Mesothelial cell of epicardium (in vitro differentiated cells): ENCODE measurements around the gene SLC23A3. TPM values are rescaled to one million over a fixed set of nuclear protein-coding genes. Genes with fewer than 3 reads are reported as not detected.

ENCODE experiments used
- DNase-seq, 2 experiments: peaks; one replicate each; pipeline ENCODE4 v3.0.0; 2021; ENCODE audit warnings: low spot score in 2 of 2; ENCODE audit not compliant: unreplicated experiment in 2 of 2
- H3K27ac Mint-ChIP-seq: 2 replicates; pipeline ENCODE4 v1.8.0; 2021; ENCODE audit warnings: mixed read lengths
- H3K27me3 Mint-ChIP-seq: 2 replicates; pipeline ENCODE4 v1.8.0; 2021; ENCODE audit warnings: low read depth, mixed read lengths
- H3K36me3 Mint-ChIP-seq: 2 replicates; pipeline ENCODE4 v1.8.0; 2021; ENCODE audit warnings: mixed read lengths
- H3K4me1 Mint-ChIP-seq: 2 replicates; pipeline ENCODE4 v1.8.0; 2021; ENCODE audit warnings: mixed read lengths
- H3K4me3 Mint-ChIP-seq: 2 replicates; pipeline ENCODE4 v1.8.0; 2021; ENCODE audit warnings: mild to moderate bottlenecking, moderate library complexity, mixed read lengths
- H3K9me3 Mint-ChIP-seq: 2 replicates; pipeline ENCODE4 v1.8.0; 2021; ENCODE audit warnings: mixed read lengths
- CTCF ChIP-seq: fragments of 200-600 bp; sonication (generic); IDR thresholded peaks from one replicate; pipeline ENCODE4 v1.5.0; 2021; ENCODE audit warnings: antibody characterized with exemption; ENCODE audit not compliant: unreplicated experiment
- total RNA-seq: library from RNA; stranded (reverse); gene quantifications from 3 replicates; pipeline ENCODE4 v1.2.1, GENCODE V29; 2021

The SLC23A3 gene
- total RNA-seq, 1 donor from 2014 or later: 1.6 TPM

- Mint-ChIP-seq H3K4me1 (peaks cover 2% of the 10 kb centered on the region), H3K9me3 (no peaks in the 10 kb centered on the region), H3K27ac (no peak overlapping the region), H3K36me3 (peaks cover under 1% of the 10 kb centered on the region), H3K27me3 (peaks cover under 1% of the 10 kb centered on the region), H3K4me3 (no peak overlapping the region)
- no peak for TF ChIP-seq CTCF
- no peak for DNase-seq
Measured at GRCh38 chr2:219168932-219169331, 897 bp downstream of the SLC23A3 start.

- Mint-ChIP-seq H3K4me1 (peaks cover 2% of the 10 kb centered on the region), H3K27me3 (peaks cover 2% of the 10 kb centered on the region), H3K27ac (no peak overlapping the region), H3K36me3 (no peaks in the 10 kb centered on the region), H3K9me3 (no peaks in the 10 kb centered on the region), H3K4me3 (no peak overlapping the region)
- TF ChIP-seq CTCF: no peak
- DNase-seq: no peak
Measured at GRCh38 chr2:219168526-219168925, 1.3 kb downstream of the SLC23A3 start.

- no peak for TF ChIP-seq CTCF
- peaks cover 2% of the 10 kb centered on the region for H3K4me1 Mint-ChIP-seq
Measured at GRCh38 chr2:219167997-219168396, 1.8 kb downstream of the SLC23A3 start.

GRCh38 chr2:219165058-219165911 is 4.5 kb downstream of the SLC23A3 start:
- no peak for TF ChIP-seq CTCF
- DNase-seq: no peak
- peaks cover 5% of the 10 kb centered on the region for H3K27me3 Mint-ChIP-seq
- no peak overlapping the region for H3K4me3 Mint-ChIP-seq
- no peaks in the 10 kb centered on the region for H3K9me3 Mint-ChIP-seq
- no peak overlapping the region for H3K27ac Mint-ChIP-seq
- H3K36me3 Mint-ChIP-seq: no peaks in the 10 kb centered on the region
- peaks cover 7% of the 10 kb centered on the region for H3K4me1 Mint-ChIP-seq

More at GRCh38 chr2:219167997-219168396, 1.8 kb downstream of the SLC23A3 start:
- Mint-ChIP-seq H3K27me3 (peaks cover 3% of the 10 kb centered on the region), H3K4me3 (no peak overlapping the region), H3K36me3 (no peaks in the 10 kb centered on the region), H3K9me3 (no peaks in the 10 kb centered on the region), H3K27ac (no peak overlapping the region)
- DNase-seq: no peak

DNA sequence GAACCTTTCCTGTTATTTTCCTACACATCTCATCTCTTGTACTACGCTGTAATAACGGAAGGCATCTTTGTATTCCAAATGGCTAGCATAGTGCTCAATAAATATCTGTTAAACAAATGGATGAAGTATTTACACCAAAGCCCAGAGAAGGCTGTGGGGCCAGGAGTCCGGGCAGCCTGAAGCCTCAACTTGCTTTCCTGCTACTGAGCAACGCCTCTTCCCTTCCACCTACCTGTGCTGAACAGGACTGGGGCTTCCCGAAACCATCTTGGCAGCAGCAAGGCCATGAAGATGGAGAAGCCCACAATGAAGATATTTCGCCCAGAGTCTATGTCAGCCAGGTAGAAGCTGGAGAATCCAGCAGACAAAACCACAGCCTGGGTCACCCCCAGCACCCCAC is 6.7 kb downstream of the SLC23A3 start:
- peaks cover 5% of the 10 kb centered on the region for H3K27me3 Mint-ChIP-seq
- peaks cover 13% of the 10 kb centered on the region for H3K4me1 Mint-ChIP-seq
- H3K36me3 Mint-ChIP-seq: no peaks in the 10 kb centered on the region
- no peak for DNase-seq
- H3K9me3 Mint-ChIP-seq: no peaks in the 10 kb centered on the region
- H3K27ac Mint-ChIP-seq: no peak overlapping the region
- TF ChIP-seq CTCF: no peak
- H3K4me3 Mint-ChIP-seq: no peak overlapping the region
